Measurements from ENCODE around the gene EFL1.

The EFL1 gene

DNA sequence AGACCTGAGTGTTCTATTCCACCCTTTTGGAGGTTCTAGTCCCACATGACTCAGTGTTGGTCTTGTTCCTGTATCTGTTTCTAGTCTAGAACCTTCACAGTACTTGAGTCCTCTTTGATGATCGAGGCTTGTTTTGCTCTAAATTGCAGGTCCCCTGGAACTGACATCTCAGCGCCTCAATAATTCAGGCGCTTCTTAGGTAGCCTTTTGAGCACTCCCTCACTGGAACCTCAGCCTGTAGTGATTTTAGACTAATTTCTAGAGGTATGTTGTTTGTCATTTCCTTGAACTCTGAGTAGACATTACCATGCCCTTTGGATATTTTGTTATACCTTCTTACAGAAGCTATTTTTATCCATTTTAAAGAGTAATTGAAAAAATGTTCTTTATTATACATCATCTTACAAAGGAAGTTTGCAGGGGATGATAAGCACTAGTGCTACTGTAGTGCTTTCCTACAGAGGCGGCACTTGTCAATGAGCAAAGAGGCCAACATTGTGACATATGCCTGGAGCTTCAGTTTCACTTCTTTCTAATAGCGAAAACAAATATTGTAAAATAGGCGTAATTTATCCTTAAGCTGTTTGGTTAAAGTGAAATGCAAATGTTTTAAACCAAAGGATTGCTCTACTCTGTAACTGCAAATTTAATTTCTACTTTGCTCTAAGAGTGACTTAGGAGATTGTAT lies 75.7 kb downstream of the EFL1 start:
- no peak for DNase-seq (ENCODE audit: low read depth)
- H3K4me3 ChIP-seq (ENCODE audit: low read depth, low read length): no peak overlapping the region

DNA sequence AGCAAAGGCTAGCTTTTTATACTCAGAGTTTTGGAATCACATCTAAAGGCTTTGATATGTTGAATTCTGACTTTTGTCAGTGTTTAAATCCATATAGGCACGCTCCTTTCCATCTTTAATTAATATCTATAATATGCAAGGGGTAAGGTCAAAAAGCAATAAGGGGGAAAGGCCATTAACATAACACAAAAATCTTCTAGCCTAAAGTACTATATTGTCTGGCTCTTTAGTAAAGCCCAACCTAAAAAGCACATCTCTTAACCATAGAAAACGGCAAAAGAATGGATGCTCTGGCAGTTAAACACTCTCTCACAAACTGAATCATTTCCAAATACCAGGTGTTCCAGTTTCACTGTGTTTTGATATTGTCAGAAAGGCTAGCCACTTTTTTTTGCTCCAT lies 76.4 kb downstream of the EFL1 start:
- TF ChIP-seq, protein P1, sequence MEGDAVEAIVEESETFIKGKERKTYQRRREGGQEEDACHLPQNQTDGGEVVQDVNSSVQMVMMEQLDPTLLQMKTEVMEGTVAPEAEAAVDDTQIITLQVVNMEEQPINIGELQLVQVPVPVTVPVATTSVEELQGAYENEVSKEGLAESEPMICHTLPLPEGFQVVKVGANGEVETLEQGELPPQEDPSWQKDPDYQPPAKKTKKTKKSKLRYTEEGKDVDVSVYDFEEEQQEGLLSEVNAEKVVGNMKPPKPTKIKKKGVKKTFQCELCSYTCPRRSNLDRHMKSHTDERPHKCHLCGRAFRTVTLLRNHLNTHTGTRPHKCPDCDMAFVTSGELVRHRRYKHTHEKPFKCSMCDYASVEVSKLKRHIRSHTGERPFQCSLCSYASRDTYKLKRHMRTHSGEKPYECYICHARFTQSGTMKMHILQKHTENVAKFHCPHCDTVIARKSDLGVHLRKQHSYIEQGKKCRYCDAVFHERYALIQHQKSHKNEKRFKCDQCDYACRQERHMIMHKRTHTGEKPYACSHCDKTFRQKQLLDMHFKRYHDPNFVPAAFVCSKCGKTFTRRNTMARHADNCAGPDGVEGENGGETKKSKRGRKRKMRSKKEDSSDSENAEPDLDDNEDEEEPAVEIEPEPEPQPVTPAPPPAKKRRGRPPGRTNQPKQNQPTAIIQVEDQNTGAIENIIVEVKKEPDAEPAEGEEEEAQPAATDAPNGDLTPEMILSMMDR (conservative IDR thresholded peaks at IDR 0.05; ENCODE audit: low read depth, low read length): no peak
- no peak for DNase-seq (ENCODE audit: low read depth)
- no peak overlapping the region for H3K4me3 ChIP-seq (ENCODE audit: low read depth, low read length)

More for the DNA sequence above, 75.7 kb downstream of the EFL1 start:
- TF ChIP-seq, protein P1 (conservative IDR thresholded peaks at IDR 0.05; ENCODE audit: low read depth, low read length): no peak

DNA sequence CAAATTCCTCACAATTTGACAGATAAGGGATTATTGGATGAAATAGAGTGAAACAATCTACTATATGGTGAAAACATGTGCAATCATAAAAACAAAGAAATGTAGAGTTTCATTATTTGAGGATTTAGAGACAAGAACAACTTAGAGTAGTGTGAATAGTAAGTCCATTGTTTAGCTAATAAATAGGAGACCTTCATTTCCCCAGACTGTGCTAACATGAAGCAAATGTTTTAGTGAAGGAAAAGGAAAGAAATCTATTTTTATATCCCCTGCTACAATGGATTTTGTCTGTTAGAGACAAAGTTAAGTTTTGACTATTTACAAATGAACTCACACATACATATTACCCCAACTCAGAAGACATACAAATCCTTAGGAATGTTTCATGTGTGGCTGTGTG lies 77.8 kb downstream of the EFL1 start:
- DNase-seq (ENCODE audit: low read depth): no peak
- TF ChIP-seq, protein P1 (conservative IDR thresholded peaks at IDR 0.05; ENCODE audit: low read depth, low read length): no peak
- no peak overlapping the region for H3K4me3 ChIP-seq (ENCODE audit: low read depth, low read length)

DNA sequence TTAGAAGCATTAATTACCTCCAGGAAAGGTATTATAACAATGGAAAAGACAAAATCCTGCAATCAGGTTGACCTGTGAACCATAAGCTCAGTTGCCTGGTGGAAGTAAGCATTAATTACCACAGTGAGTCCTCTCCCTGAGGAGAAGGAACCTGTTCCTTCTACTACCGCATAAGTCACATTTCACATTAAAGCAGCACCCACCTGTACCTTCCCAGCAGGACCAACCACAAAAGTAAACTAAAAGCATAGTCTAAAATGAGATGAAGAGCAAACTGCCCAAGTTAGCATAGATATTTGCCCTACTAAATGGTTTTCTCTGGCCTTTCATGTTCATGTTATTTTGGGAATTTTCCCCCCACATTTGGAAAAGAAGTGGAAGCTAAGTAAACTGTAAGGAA lies 78.2 kb downstream of the EFL1 start:
- TF ChIP-seq, protein P1 (conservative IDR thresholded peaks at IDR 0.05; ENCODE audit: low read depth, low read length): no peak
- H3K4me3 ChIP-seq (ENCODE audit: low read depth, low read length): no peak overlapping the region
- DNase-seq (ENCODE audit: low read depth): no peak

DNA sequence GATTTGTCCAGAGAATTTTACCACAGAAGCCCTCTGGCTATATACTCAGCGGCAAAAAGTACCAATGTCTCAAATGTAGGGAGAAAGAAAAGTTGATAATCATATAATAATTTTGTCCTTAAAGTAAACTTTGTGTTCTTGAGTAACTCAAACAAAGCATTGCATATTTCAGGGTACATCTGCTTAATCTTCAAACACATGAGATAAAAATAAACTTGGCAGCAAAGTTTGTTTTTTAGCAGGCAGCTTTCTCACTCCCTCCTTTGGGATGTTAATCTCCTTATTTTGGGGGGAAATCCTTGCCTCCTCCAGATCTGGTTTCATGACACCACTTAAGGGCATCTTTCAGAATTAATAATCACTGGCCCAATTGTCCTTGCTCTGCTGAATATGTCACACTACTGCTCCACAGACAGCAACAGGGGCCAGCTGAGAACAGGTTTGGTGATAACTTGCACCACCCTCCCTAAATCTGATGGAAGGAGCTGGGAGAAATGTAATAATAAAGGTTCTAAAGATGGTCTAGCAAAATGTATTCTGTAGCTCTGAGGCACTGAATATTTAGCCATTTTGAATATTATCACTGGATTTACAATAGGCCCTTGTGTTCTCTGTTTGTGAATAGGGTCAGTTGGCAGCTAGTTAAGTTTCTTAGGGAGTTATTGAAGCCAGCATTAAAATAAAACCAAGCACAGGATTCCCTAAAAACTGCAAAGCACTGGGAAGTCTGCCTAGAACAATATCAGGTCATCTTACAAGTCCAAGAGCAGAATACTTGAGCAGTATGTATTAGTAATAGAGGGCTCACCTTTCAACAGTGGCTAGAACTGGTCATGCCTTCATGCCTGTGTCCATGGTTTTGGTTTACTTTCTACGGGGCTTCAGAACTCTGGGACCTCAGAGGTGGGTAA lies 79.2 kb downstream of the EFL1 start:
- DNase-seq (ENCODE audit: low read depth): peak; percentile 89
- H3K4me3 ChIP-seq (ENCODE audit: low read depth, low read length): no peak overlapping the region
- TF ChIP-seq, protein P1 (conservative IDR thresholded peaks at IDR 0.05; ENCODE audit: low read depth, low read length): no peak

DNA sequence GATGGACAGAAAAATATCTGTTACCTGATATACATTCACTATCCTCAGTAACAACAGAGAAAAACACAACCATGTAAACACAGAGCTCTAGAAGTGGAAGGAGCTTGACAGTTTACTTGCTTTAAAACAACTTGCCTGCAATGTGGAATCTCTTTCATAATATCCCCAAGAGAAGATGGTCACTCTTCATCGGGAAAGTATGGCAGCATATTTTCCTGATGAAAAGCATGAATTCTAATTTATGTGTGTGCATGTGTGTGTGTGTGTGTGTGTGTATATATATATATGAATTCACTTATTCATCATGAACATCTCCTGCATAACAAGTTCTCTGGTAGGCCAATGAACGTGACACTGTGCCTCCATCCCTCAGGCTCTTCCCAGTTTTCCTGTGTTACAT lies 81.2 kb downstream of the EFL1 start:
- TF ChIP-seq, protein P1 (conservative IDR thresholded peaks at IDR 0.05; ENCODE audit: low read depth, low read length): no peak
- H3K4me3 ChIP-seq (ENCODE audit: low read depth, low read length): no peak overlapping the region
- no peak for DNase-seq (ENCODE audit: low read depth)

Measured in choroid plexus epithelial cell (primary cell).